NT2/D1 (cell line): ENCODE data around the gene OR2V1.

Experiments used
- SUZ12 ChIP-seq: IDR thresholded peaks from 2 replicates; pipeline ENCODE4 v1.6.1; 2011; ENCODE audit not compliant: insufficient read length, insufficient read depth; ENCODE audit errors: extremely low read depth
- ZNF274 ChIP-seq: IDR thresholded peaks from 2 replicates; pipeline ENCODE4 v1.6.1; 2011; ENCODE audit warnings: mild to moderate bottlenecking, low read depth, low read length

GRCh38 chr5:181133610-181134231 is 2.8 kb upstream of the OR2V1 start:
- no peak for TF ChIP-seq ZNF274
- TF ChIP-seq SUZ12, result no peak
